HUDEP-2 (cell line): ENCODE results near the gene UCK2.

Experiments used
- DNase-seq, 76 experiments: peaks; one replicate each; lab custom pipeline; 2025; ENCODE audit not compliant: unreplicated experiment in 76 of 76; lab: John Stamatoyannopoulos, UW

Gene UCK2

GRCh38 chr1:165877411-165877810 is 50.0 kb downstream of the UCK2 start:
- DNase-seq = no peak

GRCh38 chr1:165877940-165878556 is 50.6 kb downstream of the UCK2 start:
- DNase-seq = no peak

GRCh38 chr1:165879946-165880345 is 52.5 kb downstream of the UCK2 start:
- DNase-seq = no peak

- DNase-seq = no peak
Observed at GRCh38 chr1:165880993-165881392, 53.6 kb downstream of the UCK2 start.

- DNase-seq = no peak
Observed at GRCh38 chr1:165882168-165882837, 54.9 kb downstream of the UCK2 start.

GRCh38 chr1:165883056-165883455 is 55.6 kb downstream of the UCK2 start:
- no peak for DNase-seq

- DNase-seq = no peak
Observed at GRCh38 chr1:165884009-165884689, 56.7 kb downstream of the UCK2 start.

- DNase-seq = no peak
Observed at GRCh38 chr1:165884690-165885304, 57.4 kb downstream of the UCK2 start.

- DNase-seq = no peak
Observed at GRCh38 chr1:165885305-165885694, 57.9 kb downstream of the UCK2 start.

GRCh38 chr1:165886193-165886592 is 58.8 kb downstream of the UCK2 start:
- no peak for DNase-seq

- no peak for DNase-seq
Observed at GRCh38 chr1:165886983-165887382, 59.6 kb downstream of the UCK2 start.

GRCh38 chr1:165887877-165888551 is 60.6 kb downstream of the UCK2 start:
- no peak for DNase-seq

- DNase-seq = no peak
Observed at GRCh38 chr1:165888552-165888920, 61.1 kb downstream of the UCK2 start.

GRCh38 chr1:165890684-165891083 is 63.3 kb downstream of the UCK2 start:
- no peak for DNase-seq

- DNase-seq = no peak
Observed at GRCh38 chr1:165891111-165891860, 63.9 kb downstream of the UCK2 start.

GRCh38 chr1:165892935-165893334 is 65.5 kb downstream of the UCK2 start:
- no peak for DNase-seq

- no peak for DNase-seq
Observed at GRCh38 chr1:165893507-165893906, 66.1 kb downstream of the UCK2 start.

- no peak for DNase-seq
Observed at GRCh38 chr1:165894591-165894990, 67.2 kb downstream of the UCK2 start.

GRCh38 chr1:165895451-165895871 is 68.0 kb downstream of the UCK2 start:
- no peak for DNase-seq

GRCh38 chr1:165896277-165896676 is 68.9 kb downstream of the UCK2 start:
- no peak for DNase-seq
